ENCODE results near the gene GHRL. TPM values are rescaled to one million over a fixed set of nuclear protein-coding genes. Genes with fewer than 3 reads are reported as not detected.

GHRL gene
- total RNA-seq, 1 donor from 2014 or later: not detected

- H3F3A ChIP-seq (ENCODE audit: low read depth): no peaks in the 10 kb centered on the region
- H4K20me1 ChIP-seq (ENCODE audit: low read depth): peaks cover 6% of the 10 kb centered on the region
- TF ChIP-seq EZH2phosphoT487 (IDR thresholded peaks at IDR 0.05) (no peak), EZH2 (IDR thresholded peaks at IDR 0.05) (no peak), CTCF (IDR thresholded peaks at IDR 0.05) (no peak)
- no peak overlapping the region for H3K9ac ChIP-seq
- Mint-ChIP-seq H3K4me3 (no peak overlapping the region), H3K9me3 (no peaks in the 10 kb centered on the region), H3K36me3 (peaks cover 12% of the 10 kb centered on the region), H3K27ac (no peak overlapping the region), H3K27me3 (ENCODE audit: insufficient read depth, low read depth) (no peaks in the 10 kb centered on the region), H3K4me1 (peaks cover 8% of the 10 kb centered on the region)
- no peaks in the 10 kb centered on the region for H3K27me3 ChIP-seq
- no peak overlapping the region for H3K4me2 ChIP-seq
- peaks cover 6% of the 10 kb centered on the region for H3K36me3 ChIP-seq
- H3K27ac ChIP-seq: no peak overlapping the region
- H2AFZ ChIP-seq (replicated peaks): no peak overlapping the region
- no peaks in the 10 kb centered on the region for H3K9me3 ChIP-seq (ENCODE audit: low read depth)
- no peaks in the 10 kb centered on the region for H3K4me1 ChIP-seq
- no peak overlapping the region for H3K4me3 ChIP-seq
- DNase-seq (ENCODE audit: low spot score): no peak
- H3K79me2 ChIP-seq (ENCODE audit: low read depth): peaks cover 24% of the 10 kb centered on the region
Measured at GRCh38 chr3:10315101-10315500, 22.4 kb upstream of the GHRL start.

- peaks cover 6% of the 10 kb centered on the region for H3K36me3 ChIP-seq
- TF ChIP-seq EZH2phosphoT487 (IDR thresholded peaks at IDR 0.05): no peak
- no peak for TF ChIP-seq CTCF (IDR thresholded peaks at IDR 0.05)
- no peak for TF ChIP-seq EZH2 (IDR thresholded peaks at IDR 0.05)
- H2AFZ ChIP-seq (replicated peaks): no peak overlapping the region
- no peak for DNase-seq (ENCODE audit: low spot score)
- no peaks in the 10 kb centered on the region for H4K20me1 ChIP-seq (ENCODE audit: low read depth)
- H3K36me3 Mint-ChIP-seq: peaks cover 16% of the 10 kb centered on the region
- no peak overlapping the region for H3K4me3 ChIP-seq
- no peaks in the 10 kb centered on the region for H3K4me1 ChIP-seq
- no peaks in the 10 kb centered on the region for H3K4me1 Mint-ChIP-seq
- H3K27me3 ChIP-seq: no peaks in the 10 kb centered on the region
- H3K27ac ChIP-seq: no peak overlapping the region
- H3K4me2 ChIP-seq: no peak overlapping the region
- H3F3A ChIP-seq (ENCODE audit: low read depth): no peaks in the 10 kb centered on the region
- H3K9ac ChIP-seq: no peak overlapping the region
- H3K27ac Mint-ChIP-seq: no peak overlapping the region
- no peaks in the 10 kb centered on the region for H3K9me3 Mint-ChIP-seq
- no peaks in the 10 kb centered on the region for H3K9me3 ChIP-seq (ENCODE audit: low read depth)
- H3K4me3 Mint-ChIP-seq: no peak overlapping the region
- H3K27me3 Mint-ChIP-seq (ENCODE audit: insufficient read depth, low read depth): peaks cover 2% of the 10 kb centered on the region
- H3K79me2 ChIP-seq (ENCODE audit: low read depth): peaks cover 3% of the 10 kb centered on the region
Measured at GRCh38 chr3:10312861-10313260, 20.1 kb upstream of the GHRL start.

GRCh38 chr3:10312391-10312790 is 19.6 kb upstream of the GHRL start:
- H3K36me3 ChIP-seq: peaks cover 6% of the 10 kb centered on the region
- no peaks in the 10 kb centered on the region for H3F3A ChIP-seq (ENCODE audit: low read depth)
- no peaks in the 10 kb centered on the region for H3K79me2 ChIP-seq (ENCODE audit: low read depth)
- no peak overlapping the region for H2AFZ ChIP-seq (replicated peaks)
- H3K9me3 ChIP-seq (ENCODE audit: low read depth): no peaks in the 10 kb centered on the region
- H3K27ac ChIP-seq: no peak overlapping the region
- H3K9me3 Mint-ChIP-seq: no peaks in the 10 kb centered on the region
- peaks cover 18% of the 10 kb centered on the region for H3K36me3 Mint-ChIP-seq
- peaks cover 2% of the 10 kb centered on the region for H3K27me3 Mint-ChIP-seq (ENCODE audit: insufficient read depth, low read depth)
- H3K4me1 ChIP-seq: no peaks in the 10 kb centered on the region
- no peak overlapping the region for H3K9ac ChIP-seq
- TF ChIP-seq CTCF (IDR thresholded peaks at IDR 0.05): no peak
- no peak for TF ChIP-seq EZH2phosphoT487 (IDR thresholded peaks at IDR 0.05)
- no peak for TF ChIP-seq EZH2 (IDR thresholded peaks at IDR 0.05)
- H3K4me1 Mint-ChIP-seq: no peaks in the 10 kb centered on the region
- H3K4me3 Mint-ChIP-seq: no peak overlapping the region
- no peaks in the 10 kb centered on the region for H3K27me3 ChIP-seq
- H3K4me2 ChIP-seq: no peak overlapping the region
- H4K20me1 ChIP-seq (ENCODE audit: low read depth): no peaks in the 10 kb centered on the region
- H3K27ac Mint-ChIP-seq: no peak overlapping the region
- DNase-seq (ENCODE audit: low spot score): no peak
- H3K4me3 ChIP-seq: no peak overlapping the region
